H1 (cell line): ENCODE measurements around the gene GRID1. TPM values are rescaled to one million over a fixed set of nuclear protein-coding genes. Genes with fewer than 3 reads are reported as not detected.

ENCODE experiments used
- CHD7 ChIP-seq: fragments of 300-600 bp; sonication (generic); IDR thresholded peaks from 2 replicates; pipeline ENCODE4 v1.7.1; 2012; ENCODE audit warnings: low read length, moderate library complexity, mild to moderate bottlenecking, inconsistent platforms; ENCODE audit not compliant: insufficient replicate concordance
- CTCF ChIP-seq, 3 experiments: IDR thresholded peaks; 1 replicate in 2 of 3; 2 replicates in 1 of 3; pipeline versions ENCODE4 v1.5.1 to v1.6.1; 2011; ENCODE audit warnings: low read length in 3 of 3, mild to moderate bottlenecking in 3 of 3, inconsistent platforms in 2 of 3, low read depth in 1 of 3, moderate library complexity in 1 of 3; ENCODE audit not compliant: insufficient read depth in 1 of 3; ENCODE audit errors: control extremely low read depth in 1 of 3
- FOSL1 ChIP-seq: IDR thresholded peaks from 2 replicates; pipeline ENCODE4 v1.6.1; 2011; ENCODE audit warnings: mild to moderate bottlenecking, low read depth, low read length, moderate library complexity; ENCODE audit not compliant: insufficient read depth
- RFX5 ChIP-seq: IDR thresholded peaks from 2 replicates; pipeline ENCODE4 v1.6.1; 2011; ENCODE audit warnings: low read depth, low read length, improper control_type of control experiment, borderline replicate concordance
- SP1 ChIP-seq: IDR thresholded peaks from 2 replicates; pipeline ENCODE4 v1.6.1; 2011; ENCODE audit warnings: low read depth, low read length
- TAF1 ChIP-seq: IDR thresholded peaks from 2 replicates; pipeline ENCODE4 v1.6.1; 2011; ENCODE audit warnings: mild to moderate bottlenecking, low read depth, low read length
- USF2 ChIP-seq: IDR thresholded peaks from 2 replicates; pipeline ENCODE4 v1.6.1; 2011; ENCODE audit warnings: low read length, improper control_type of control experiment
- ZNF274 ChIP-seq: IDR thresholded peaks from 2 replicates; pipeline ENCODE4 v1.7.0; 2012; ENCODE audit warnings: low read length, borderline replicate concordance; ENCODE audit errors: extremely low read depth
- polyA plus RNA-seq, 7 experiments: library from polyadenylated mRNA; depleted of rRNA in 3 of 7; stranded (reverse) in 5 of 7; unstranded in 2 of 7; fragments of >200 nt in 5 of 7; fragments of 200-250 nt in 2 of 7; gene quantifications; 1 replicate in 5 of 7; 2 replicates in 1 of 7; 4 replicates in 1 of 7; pipeline versions ENCODE4 v1.2.1 to v1.2.3, GENCODE V29; 2011 to 2013; ENCODE audit warnings: missing spikeins in 2 of 7, mixed read lengths in 2 of 7
- total RNA-seq: library from RNA; stranded (reverse); fragmentation: NEBNext Ultra II Directional; extraction: Animal tissue kit (Norgen Biotek cat#: 25700); gene quantifications from 2 replicates; pipeline ENCODE4 v1.2.1, GENCODE V29; 2021

The GRID1 gene
- total and polyA plus RNA-seq, 2 of the 8 experiments (the other 6 are each of a cell fraction or from before 2014, with no cell fraction given): 0.22 to 0.30 TPM

- TF ChIP-seq CHD7 (no peak), RFX5 (no peak), ZNF274 (no peak), CTCF (IDR thresholded peaks at IDR 0.05; ENCODE audit: control extremely low read depth in 1 of 3, insufficient read depth in 1 of 3, low read depth in 1 of 3, low read length in 3 of 3) (no peak), TAF1 (no peak), USF2 (no peak), FOSL1 (no peak), SP1 (no peak)
These were observed 26.1 kb upstream of the GRID1 start (continued) for GRCh38 chr10:86392723-86393094.
